IMR-90 (cell line): ENCODE data around the gene SYTL1. TPM values are rescaled to one million over a fixed set of nuclear protein-coding genes. Genes with fewer than 3 reads are reported as not detected.

Source experiments
- ATAC-seq: fragments of 200-7000 bp; cut with Tn5 transposase; 2 replicates; pipeline ENCODE4 v1.9.1; 2020; ENCODE audit warnings: low read depth, mild to moderate bottlenecking, moderate library complexity
- BruUV-seq: library from RNA; stranded (reverse); fragments of 400-500 nt; replicated peaks from 2 replicates; lab custom pipeline; 2021; lab: Mats Ljungman, UMichigan
- CTCF ChIA-PET: fragments of 300-600 bp; formaldehyde crosslinking; extraction: SDS; loops from one replicate; lab custom pipeline; 2021; ENCODE audit warnings: antibody characterized with exemption; lab: Yijun Ruan, JAX
- POLR2A ChIA-PET: fragments of 300-600 bp; sonication (Branson Sonifier 250); formaldehyde crosslinking; loops from one replicate; lab custom pipeline; 2022; ENCODE audit warnings: antibody characterized with exemption; ENCODE audit not compliant: unreplicated experiment; lab: Charles Lee
- DNase-seq: peaks from one replicate; pipeline ENCODE4 v3.0.0; 2013
- H2AFZ ChIP-seq: replicated peaks from 2 replicates; pipeline ENCODE3; 2013; ENCODE audit warnings: low read length, mild to moderate bottlenecking; ENCODE audit not compliant: poor library complexity
- H2AK5ac ChIP-seq: 2 replicates; pipeline ENCODE4 v1.6.1; 2013; ENCODE audit warnings: low read depth, low read length, inconsistent platforms
- H2AK9ac ChIP-seq: replicated peaks from 2 replicates; pipeline ENCODE3; 2013; ENCODE audit warnings: mild to moderate bottlenecking, low read depth, low read length, moderate library complexity; ENCODE audit not compliant: poor library complexity
- H2BK120ac ChIP-seq: 2 replicates; pipeline ENCODE4 v1.6.1; 2013; ENCODE audit warnings: low read depth, low read length, inconsistent platforms
- H2BK15ac ChIP-seq: 3 replicates; pipeline ENCODE4 v1.6.1; 2013; ENCODE audit warnings: low read depth, low read length, inconsistent platforms
- H2BK20ac ChIP-seq: 2 replicates; pipeline ENCODE4 v1.6.1; 2013; ENCODE audit warnings: low read depth, mild to moderate bottlenecking, inconsistent platforms, low read length, moderate library complexity
- H2BK5ac ChIP-seq: 2 replicates; pipeline ENCODE4 v1.6.1; 2013; ENCODE audit warnings: mild to moderate bottlenecking, low read depth, low read length, inconsistent platforms; ENCODE audit not compliant: poor library complexity, severe bottlenecking
- H3K14ac ChIP-seq: replicated peaks from 2 replicates; pipeline ENCODE4 v1.6.1; 2013; ENCODE audit warnings: low read depth, low read length, inconsistent platforms
- H3K18ac ChIP-seq: 2 replicates; pipeline ENCODE4 v1.6.1; 2013; ENCODE audit warnings: low read depth, low read length, control low read depth
- H3K23ac ChIP-seq: 2 replicates; pipeline ENCODE4 v1.6.1; 2013; ENCODE audit warnings: low read depth, low read length, inconsistent platforms
- H3K27ac ChIP-seq: 2 replicates; pipeline ENCODE4 v1.5.1; 2013; ENCODE audit warnings: mild to moderate bottlenecking, control low read depth, low read length; ENCODE audit not compliant: insufficient read depth
- H3K27me3 ChIP-seq: 2 replicates; pipeline ENCODE4 v1.6.1; 2013; ENCODE audit warnings: low read length; ENCODE audit not compliant: control insufficient read depth, insufficient read depth
- H3K36me3 ChIP-seq: 2 replicates; pipeline ENCODE4 v1.6.1; 2013; ENCODE audit warnings: low read length, mixed read lengths; ENCODE audit not compliant: control insufficient read depth, insufficient read depth
- H3K4ac ChIP-seq: 2 replicates; pipeline ENCODE4 v1.6.1; 2013; ENCODE audit warnings: low read depth, low read length, inconsistent platforms
- H3K4me1 ChIP-seq: 2 replicates; pipeline ENCODE4 v1.6.1; 2013; ENCODE audit warnings: low read length, mixed read lengths; ENCODE audit not compliant: control insufficient read depth, insufficient read depth
- H3K4me2 ChIP-seq: 2 replicates; pipeline ENCODE4 v1.6.1; 2013; ENCODE audit warnings: low read depth, mild to moderate bottlenecking, control low read depth, low read length, moderate library complexity
- H3K4me3 ChIP-seq: 2 replicates; pipeline ENCODE4 v1.5.1; 2013; ENCODE audit warnings: low read depth, mild to moderate bottlenecking, control low read depth, low read length, moderate library complexity; ENCODE audit not compliant: insufficient read depth
- H3K56ac ChIP-seq: 2 replicates; pipeline ENCODE4 v1.6.1; 2013; ENCODE audit warnings: low read length, inconsistent platforms; ENCODE audit not compliant: insufficient read depth; ENCODE audit errors: extremely low read depth
- H3K79me1 ChIP-seq, 2 experiments: 2 replicates each; pipeline ENCODE4 v1.6.1; 2013; ENCODE audit warnings: low read length in 2 of 2, inconsistent platforms in 1 of 2, low read depth in 1 of 2
- H3K9ac ChIP-seq: 2 replicates; pipeline ENCODE4 v1.6.1; 2013; ENCODE audit warnings: low read depth, low read length, control low read depth
- H3K9me1 ChIP-seq: 2 replicates; pipeline ENCODE4 v1.6.1; 2013; ENCODE audit warnings: low read length, inconsistent platforms; ENCODE audit not compliant: insufficient read depth
- H3K9me3 ChIP-seq: 2 replicates; pipeline ENCODE4 v1.6.1; 2013; ENCODE audit warnings: low read length; ENCODE audit not compliant: control insufficient read depth, insufficient read depth
- H4K20me1 ChIP-seq: 2 replicates; pipeline ENCODE4 v1.6.1; 2013; ENCODE audit warnings: low read length, inconsistent platforms; ENCODE audit not compliant: insufficient read depth
- H4K5ac ChIP-seq: 2 replicates; pipeline ENCODE4 v1.6.1; 2013; ENCODE audit warnings: mild to moderate bottlenecking, low read depth, low read length, control low read depth
- H4K8ac ChIP-seq, 2 experiments: 2 replicates each; pipeline ENCODE4 v1.6.1; 2013; ENCODE audit warnings: low read depth in 2 of 2, low read length in 2 of 2, control low read depth in 1 of 2, inconsistent platforms in 1 of 2
- H4K91ac ChIP-seq: 2 replicates; pipeline ENCODE4 v1.6.1; 2013; ENCODE audit warnings: low read depth, low read length, inconsistent platforms; ENCODE audit not compliant: insufficient read depth
- BHLHE40 ChIP-seq: fragments of 150-350 bp; IDR thresholded peaks from 2 replicates; pipeline ENCODE4 v1.6.1; 2016; ENCODE audit warnings: mild to moderate bottlenecking, low read depth, low read length
- CEBPB ChIP-seq: IDR thresholded peaks from 2 replicates; pipeline ENCODE4 v1.6.1; 2012; ENCODE audit warnings: low read depth, low read length, improper control_type of control experiment
- CHD1 ChIP-seq: IDR thresholded peaks from 2 replicates; pipeline ENCODE4 v1.6.1; 2012; ENCODE audit warnings: low read depth, low read length, improper control_type of control experiment
- FOS ChIP-seq: fragments of 150-350 bp; IDR thresholded peaks from 2 replicates; pipeline ENCODE4 v1.6.1; 2016; ENCODE audit warnings: low read depth, low read length
- MAFK ChIP-seq: IDR thresholded peaks from 2 replicates; pipeline ENCODE4 v1.6.1; 2012; ENCODE audit warnings: low read depth, low read length, improper control_type of control experiment
- MAZ ChIP-seq: IDR thresholded peaks from 2 replicates; pipeline ENCODE4 v1.6.1; 2012; ENCODE audit warnings: low read depth, mild to moderate bottlenecking, low read length, improper control_type of control experiment, moderate library complexity, borderline replicate concordance
- POLR2A ChIP-seq: IDR thresholded peaks from 2 replicates; pipeline ENCODE4 v1.6.1; 2012; ENCODE audit warnings: mild to moderate bottlenecking, low read depth, low read length
- RFX5 ChIP-seq: IDR thresholded peaks from 2 replicates; pipeline ENCODE4 v1.8.0; 2012; ENCODE audit warnings: low read depth, mild to moderate bottlenecking, low read length, moderate library complexity
- SMC3 ChIP-seq: fragments of 150-350 bp; IDR thresholded peaks from 2 replicates; pipeline ENCODE4 v1.6.1; 2016; ENCODE audit warnings: low read depth, mild to moderate bottlenecking, antibody characterized with exemption, low read length, moderate library complexity
- WGBS, 2 experiments: methylation state at CpG; one replicate each; pipeline versions ENCODE4 v1.1.5 to v1.1.7; 2013; ENCODE audit warnings: missing lambda C conversion rate in 2 of 2; ENCODE audit not compliant: insufficient read length in 1 of 2; ENCODE audit errors: extremely low coverage in 2 of 2; 5-methylcytosine and 5-hydroxymethylcytosine counted together
- dilution Hi-C: fragments of 300-500 bp; cut with HindIII; formaldehyde crosslinking; loops from one replicate; pipeline ENCODE4 v1.14.3; 2018; ENCODE audit warnings: low sequenced_read_pairs; ENCODE audit not compliant: unreplicated experiment
- in situ Hi-C: fragments of 300-500 bp; cut with MboI; formaldehyde crosslinking; loops from 3 replicates; pipeline ENCODE4 v1.14.3; 2019; ENCODE audit warnings: low sequenced_read_pairs, inconsistent platforms, mixed read lengths
- intact Hi-C: fragments of 100-400 bp; cut with micrococcal nuclease; formaldehyde crosslinking; loops from 2 replicates; pipeline ENCODE4 v1.10.0; 2022
- polyA plus RNA-seq, 3 experiments: library from polyadenylated mRNA; depleted of rRNA; stranded (reverse); fragments of >200 nt; gene quantifications; 2 replicates each; pipeline ENCODE4 v1.2.3, GENCODE V29; 2012; ENCODE audit warnings: low replicate concordance in 1 of 3
- total RNA-seq: library from RNA; depleted of rRNA; stranded (reverse); fragments of >200 nt; gene quantifications from 2 replicates; pipeline ENCODE4 v1.2.3, GENCODE V29; 2012
- TF ChIP-seq, protein P1 (sequence below): fragments of 150-350 bp; IDR thresholded peaks from 2 replicates; pipeline ENCODE4 v1.6.1; 2016; ENCODE audit warnings: low read depth, mild to moderate bottlenecking, low read length, moderate library complexity, borderline replicate concordance
- TF ChIP-seq, protein P2 (sequence below): conservative IDR thresholded peaks from 2 replicates; pipeline ENCODE4 v1.5.1; 2012; ENCODE audit warnings: mild to moderate bottlenecking, low read depth, low read length, improper control_type of control experiment

SYTL1 gene
- total and polyA plus RNA-seq, 2 of the 4 experiments (the other 2 are of a cell fraction), result 0.18 to 1.0 TPM

DNA sequence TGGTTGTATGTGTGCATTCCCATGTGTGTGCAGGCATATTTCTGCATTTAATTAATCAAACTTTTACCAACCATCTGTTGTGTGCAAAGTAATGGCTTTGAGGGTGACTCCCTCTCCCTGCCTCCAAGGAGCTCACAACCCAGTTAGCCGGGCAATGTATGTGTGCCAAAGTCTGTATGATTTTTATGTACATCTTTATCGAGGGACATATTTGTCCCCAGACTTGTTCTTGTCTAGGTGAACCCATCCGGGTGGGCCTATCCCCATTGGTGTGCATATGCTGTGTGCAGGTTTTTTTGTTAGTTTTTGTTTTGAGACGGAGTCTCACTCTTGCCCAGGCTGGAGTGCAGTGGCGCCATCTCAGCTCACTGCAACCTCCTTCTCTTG is 1.8 kb downstream of the SYTL1 start (continued):
- TF ChIP-seq, protein P1, sequence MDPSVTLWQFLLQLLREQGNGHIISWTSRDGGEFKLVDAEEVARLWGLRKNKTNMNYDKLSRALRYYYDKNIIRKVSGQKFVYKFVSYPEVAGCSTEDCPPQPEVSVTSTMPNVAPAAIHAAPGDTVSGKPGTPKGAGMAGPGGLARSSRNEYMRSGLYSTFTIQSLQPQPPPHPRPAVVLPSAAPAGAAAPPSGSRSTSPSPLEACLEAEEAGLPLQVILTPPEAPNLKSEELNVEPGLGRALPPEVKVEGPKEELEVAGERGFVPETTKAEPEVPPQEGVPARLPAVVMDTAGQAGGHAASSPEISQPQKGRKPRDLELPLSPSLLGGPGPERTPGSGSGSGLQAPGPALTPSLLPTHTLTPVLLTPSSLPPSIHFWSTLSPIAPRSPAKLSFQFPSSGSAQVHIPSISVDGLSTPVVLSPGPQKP, result no peak
- TF ChIP-seq MAZ (no peak), FOS (no peak), POLR2A (no peak)

DNA sequence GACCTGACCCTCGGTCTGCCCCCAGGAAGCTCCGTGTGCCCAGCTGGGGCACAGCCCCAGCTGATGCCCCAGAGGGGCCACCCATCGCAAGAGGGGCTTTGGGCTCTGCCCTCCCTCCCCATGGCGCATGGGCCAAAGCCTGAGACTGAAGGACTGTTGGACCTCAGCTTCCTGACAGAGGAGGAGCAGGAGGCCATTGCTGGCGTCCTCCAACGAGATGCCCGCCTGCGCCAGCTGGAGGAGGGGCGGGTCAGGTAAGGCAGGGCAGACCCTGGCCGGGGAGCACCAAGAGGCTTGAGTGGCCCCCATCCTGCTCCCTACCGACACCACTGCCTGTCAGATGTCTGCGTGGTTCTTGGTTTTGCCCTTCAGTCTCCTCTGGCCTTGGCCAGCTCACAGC is 3.5 kb downstream of the SYTL1 start:
- BruUV-seq, result no TSS peak
- Histone ChIP-seq H3K4me2 (no peak overlapping the region), H3K9me1 (peaks cover 7% of the 10 kb centered on the region), H2AK9ac (no peak overlapping the region), H3K4me3 (no peak overlapping the region), H3K4me1 (peaks cover 20% of the 10 kb centered on the region), H2BK120ac (no peak overlapping the region), H4K20me1 (no peaks in the 10 kb centered on the region), H3K27me3 (no peaks in the 10 kb centered on the region; the same call in 1 of the 2 replicates), H3K23ac (no peak overlapping the region), H3K4ac (no peak overlapping the region), H4K8ac (no peak overlapping the region), H2AK5ac (no peak overlapping the region), H2BK15ac (no peak overlapping the region), H3K9ac (no peak overlapping the region), H3K36me3 (no peaks in the 10 kb centered on the region), H4K5ac (no peak overlapping the region), H2BK20ac (no peak overlapping the region), H3K18ac (no peak overlapping the region), H4K91ac (no peak overlapping the region), H3K14ac (no peak overlapping the region), H2BK5ac (no peak overlapping the region), H3K79me1 (no peaks in the 10 kb centered on the region), H3K27ac (no peak overlapping the region), H2AFZ (no peak overlapping the region), H3K56ac (no peak overlapping the region), H3K9me3 (no peaks in the 10 kb centered on the region)
- intact Hi-C loops (no loop called here), in situ Hi-C loops (no loop called here), dilution Hi-C loops (no loop called here)
- WGBS, 2 experiments, result 94% methylated on average over 3 of the region's 12 CpGs; no CpG with 5 or more reads in 1 of the 2 experiments
- ATAC-seq (no peak), DNase-seq (no peak)
- ChIA-PET POLR2A (interaction anchor here (0.6 kb wide), 1 partner anchor 120 kb away, joined by 5 read pairs; no protein-coding TSS in a partner anchor), CTCF (interaction anchor here (0.6 to 1.1 kb wide), 4 partner anchors 7 to 63 kb away, joined by 3 to 4 read pairs (median 4); no protein-coding TSS in a partner anchor)
- TF ChIP-seq RFX5 (no peak), CHD1 (no peak), MAFK (no peak), POLR2A (no peak), CEBPB (no peak), SMC3 (no peak), BHLHE40 (no peak), FOS (no peak), MAZ (no peak)
- TF ChIP-seq, protein P1, result no peak
- TF ChIP-seq, protein P2, sequence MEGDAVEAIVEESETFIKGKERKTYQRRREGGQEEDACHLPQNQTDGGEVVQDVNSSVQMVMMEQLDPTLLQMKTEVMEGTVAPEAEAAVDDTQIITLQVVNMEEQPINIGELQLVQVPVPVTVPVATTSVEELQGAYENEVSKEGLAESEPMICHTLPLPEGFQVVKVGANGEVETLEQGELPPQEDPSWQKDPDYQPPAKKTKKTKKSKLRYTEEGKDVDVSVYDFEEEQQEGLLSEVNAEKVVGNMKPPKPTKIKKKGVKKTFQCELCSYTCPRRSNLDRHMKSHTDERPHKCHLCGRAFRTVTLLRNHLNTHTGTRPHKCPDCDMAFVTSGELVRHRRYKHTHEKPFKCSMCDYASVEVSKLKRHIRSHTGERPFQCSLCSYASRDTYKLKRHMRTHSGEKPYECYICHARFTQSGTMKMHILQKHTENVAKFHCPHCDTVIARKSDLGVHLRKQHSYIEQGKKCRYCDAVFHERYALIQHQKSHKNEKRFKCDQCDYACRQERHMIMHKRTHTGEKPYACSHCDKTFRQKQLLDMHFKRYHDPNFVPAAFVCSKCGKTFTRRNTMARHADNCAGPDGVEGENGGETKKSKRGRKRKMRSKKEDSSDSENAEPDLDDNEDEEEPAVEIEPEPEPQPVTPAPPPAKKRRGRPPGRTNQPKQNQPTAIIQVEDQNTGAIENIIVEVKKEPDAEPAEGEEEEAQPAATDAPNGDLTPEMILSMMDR, result no peak
